Spleen (tissue), 13 donors: ENCODE data around the gene FBLN5. TPM values are rescaled to one million over a fixed set of nuclear protein-coding genes. Genes with fewer than 3 reads are reported as not detected.

Source experiments
- DNase-seq: peaks from one replicate; pipeline ENCODE4 v3.0.0-alpha.2; 2020
- H3K27ac ChIP-seq, 8 donors: fragments of 200-600 bp; sonication (generic) in 7 of 8; 1 replicate in 4 of 8; 2 replicates in 4 of 8; pipeline versions ENCODE4 v1.5.0 to v1.8.0; 2016 to 2021; ENCODE audit warnings: inconsistent platforms in 4 of 8, mild to moderate bottlenecking in 4 of 8, moderate library complexity in 1 of 8
- H3K27me3 ChIP-seq, 7 donors: fragments of 200-600 bp; sonication (generic) in 6 of 7; replicated peaks in 1 of 7; 1 replicate in 4 of 7; 2 replicates in 3 of 7; pipeline versions ENCODE4 v1.5.0 to v1.8.0; 2016 to 2021; ENCODE audit warnings: inconsistent platforms in 3 of 7, mild to moderate bottlenecking in 1 of 7
- H3K36me3 ChIP-seq, 6 donors: fragments of 200-600 bp; sonication (generic) in 5 of 6; 1 replicate in 4 of 6; 2 replicates in 2 of 6; pipeline versions ENCODE4 v1.5.0 to v1.8.0; 2016 to 2021; ENCODE audit warnings: inconsistent platforms in 2 of 6
- H3K4me1 ChIP-seq, 6 donors: fragments of 200-600 bp; sonication (generic) in 5 of 6; 1 replicate in 3 of 6; 2 replicates in 3 of 6; pipeline versions ENCODE4 v1.5.0 to v1.8.0; 2016 to 2021; ENCODE audit warnings: inconsistent platforms in 3 of 6
- H3K4me3 ChIP-seq, 8 donors: fragments of 200-600 bp; sonication (generic) in 7 of 8; 1 replicate in 4 of 8; 2 replicates in 4 of 8; pipeline versions ENCODE4 v1.5.0 to v1.8.0; 2016 to 2021; ENCODE audit warnings: inconsistent platforms in 4 of 8, mild to moderate bottlenecking in 4 of 8, moderate library complexity in 2 of 8
- H3K9me3 ChIP-seq, 8 donors: fragments of 200-600 bp; sonication (generic) in 7 of 8; 1 replicate in 4 of 8; 2 replicates in 4 of 8; pipeline versions ENCODE4 v1.5.0 to v1.8.0; 2016 to 2021; ENCODE audit warnings: inconsistent platforms in 4 of 8
- CTCF ChIP-seq, 11 experiments: fragments of 200-600 bp in 7 of 11; fragments of 450-650 bp in 4 of 11; sonication (generic) in 4 of 11; IDR thresholded peaks in 8 of 11; conservative IDR thresholded peaks in 3 of 11; 1 replicate in 7 of 11; 2 replicates in 4 of 11; pipeline versions ENCODE4 v1.4.0 to v1.8.0; 2016 to 2021; ENCODE audit warnings: antibody characterized with exemption in 11 of 11, inconsistent platforms in 4 of 11, mild to moderate bottlenecking in 1 of 11
- POLR2A ChIP-seq, 3 donors: fragments of 450-650 bp; IDR thresholded peaks; one replicate each; pipeline ENCODE4 v1.5.1; 2017; ENCODE audit warnings: antibody characterized with exemption in 3 of 3, mild to moderate bottlenecking in 1 of 3
- POLR2AphosphoS5 ChIP-seq, 3 donors: sonication (generic); formaldehyde crosslinking; IDR thresholded peaks; one replicate each; pipeline ENCODE4 v1.5.1; 2017; ENCODE audit warnings: antibody characterized with exemption in 3 of 3
- WGBS, 5 donors: extraction: QIAGEN DNeasy Blood & Tissue Kit in 3 of 5; methylation state at CpG; one replicate each; pipeline versions ENCODE4 v1.1.5 to v1.1.7; 2013 to 2018; 5-methylcytosine and 5-hydroxymethylcytosine counted together
- intact Hi-C: fragments of 100-400 bp; cut with DNase I; formaldehyde crosslinking; loops from one replicate; pipeline ENCODE4 v1.15.0; 2023; ENCODE audit warnings: low total_unique reads
- long read RNA-seq, 2 donors: transcript quantifications; one replicate each; lab custom pipeline, GENCODE V29; 2026
- polyA plus RNA-seq, 3 donors: library from polyadenylated mRNA; stranded (reverse); fragments of 200-250 nt; gene quantifications; one replicate each; pipeline ENCODE4 v1.2.1, GENCODE V29; 2013
- total RNA-seq, 7 donors: library from RNA; depleted of rRNA in 3 of 7; stranded (reverse); fragments of >200 nt in 3 of 7; fragmentation: NEBNext Ultra II Directional in 4 of 7; extraction: Animal tissue kit (Norgen Biotek cat#: 25700) in 4 of 7; gene quantifications; one replicate each; pipeline versions ENCODE4 v1.1.0 to v1.2.1, GENCODE V29; 2016 to 2021
- donor health status: healthy with polysubstance abuse.
- donor health status: DM: no; HTN: no; CAD: no; lungs with moderate emphysema.
- donor health status: DM: no; HTN: no; CAD: no.
- donor health status: Bipolar disorder and iron deficiency.
- donor health status: healthy.
- donor health status: DM: no; HTN: no; CAD: no.
- donor health status: DM: yes; HTN: yes; CAD: no.

The FBLN5 gene
- total RNA-seq (100 to 1,000 TPM in 5 of 7 donors, 10 to 100 TPM in 2; 98.7 to 396 (median 225) TPM), polyA plus RNA-seq (10 to 100 TPM; 26.4 to 61.9 (median 48.2) TPM)
- long read RNA-seq, donor 1, transcript FBLN5-202 (11 exons, 2,123 nt) = major isoform, 68 of 239 reads
- long read RNA-seq, donor 1, partial matches to known transcripts = 169 of 239 reads
- long read RNA-seq, donor 1, other reads (novel, unspliced or antisense) = 0 of 239 reads
- long read RNA-seq, donor 2, transcript FBLN5-202 (11 exons, 2,123 nt) = major isoform, 48 of 117 reads
- long read RNA-seq, donor 2, partial matches to known transcripts = 68 of 117 reads
- long read RNA-seq, donor 2, other reads (novel, unspliced or antisense) = 0 of 117 reads

- Histone ChIP-seq H3K27me3 (peaks cover 0 to 51% (median 18%) of the 10 kb centered on the region in 7 donors), H3K4me1 (peaks cover 4 to 39% (median 13%) of the 10 kb centered on the region in 6 donors), H3K4me3 (peak within 1 kb of the TSS; percentile 33 to 73 (median 40)), H3K36me3 (no peaks in the 10 kb centered on the region), H3K27ac (peak within 1 kb of the TSS in 7 of 8 donors; percentile 61 to 81 (median 71)), H3K9me3 (no peaks in the 10 kb centered on the region)
- 9 to 16% (median 11%) methylated on average over 36 to 54 of the region's 54 CpGs for WGBS, 5 donors
- peak; percentile 80 for DNase-seq
- intact Hi-C loops = no loop called here
- TF ChIP-seq POLR2AphosphoS5 (IDR thresholded peaks at IDR 0.05) (peak in 2 of 3 donors; percentile 70 to 80), POLR2A (IDR thresholded peaks at IDR 0.05) (no peak)
Measured at GRCh38 chr14:91947475-91948184, at the start of gene FBLN5. TSS of gene FBLN5 (minus strand) at chr14:91947694. CDS start at chr14:91947229, 465 bp downstream.

GRCh38 chr14:91996948-91997371, 49.5 kb upstream of the FBLN5 start:
- Histone ChIP-seq H3K27me3 (no peaks in the 10 kb centered on the region), H3K4me3 (no peak overlapping the region), H3K36me3 (peaks cover 0 to 83% (median 26%) of the 10 kb centered on the region in 6 donors), H3K4me1 (peaks cover 29 to 46% (median 35%) of the 10 kb centered on the region in 6 donors), H3K9me3 (no peaks in the 10 kb centered on the region), H3K27ac (peak overlapping the region in 5 of 8 donors; percentile 3 to 72 (median 52))
- no peak for TF ChIP-seq POLR2AphosphoS5 (IDR thresholded peaks at IDR 0.05)
- peak; percentile 10 to 70 (median 52) for TF ChIP-seq CTCF (IDR thresholded peaks at IDR 0.05 in 8 of 11, conservative IDR thresholded peaks at IDR 0.05 in 3 of 11)
- WGBS, 5 donors = 32 to 54% (median 46%) methylated on average over 2 of the region's 2 CpGs
- no peak for DNase-seq
- intact Hi-C loops = no loop called here

- Histone ChIP-seq H3K27me3 (no peaks in the 10 kb centered on the region), H3K4me1 (peaks cover 0 to 23% (median 0%) of the 10 kb centered on the region in 6 donors), H3K36me3 (peaks cover 3 to 97% (median 58%) of the 10 kb centered on the region in 6 donors), H3K9me3 (no peaks in the 10 kb centered on the region), H3K27ac (no peak overlapping the region), H3K4me3 (no peak overlapping the region)
- TF ChIP-seq POLR2AphosphoS5 (IDR thresholded peaks at IDR 0.05) (no peak), POLR2A (IDR thresholded peaks at IDR 0.05) (no peak), CTCF (IDR thresholded peaks at IDR 0.05 in 8 of 11, conservative IDR thresholded peaks at IDR 0.05 in 3 of 11) (no peak)
- WGBS, 5 donors = 93 to 96% (median 94%) methylated on average over 3 of the region's 3 CpGs
- DNase-seq = no peak
- intact Hi-C loops = no loop called here
Measured at GRCh38 chr14:91987192-91987591, 39.7 kb upstream of the FBLN5 start.

- intact Hi-C loops = no loop called here
- H3K4me3 ChIP-seq = no peak overlapping the region
- peak overlapping the region in 3 of 8 donors; percentile 7 to 25 (median 10) for H3K27ac ChIP-seq
- H3K27me3 ChIP-seq = no peaks in the 10 kb centered on the region
- TF ChIP-seq POLR2A (IDR thresholded peaks at IDR 0.05) = no peak
- no peak for TF ChIP-seq CTCF (IDR thresholded peaks at IDR 0.05 in 8 of 11, conservative IDR thresholded peaks at IDR 0.05 in 3 of 11)
- no peak for TF ChIP-seq POLR2AphosphoS5 (IDR thresholded peaks at IDR 0.05)
- H3K36me3 ChIP-seq = peaks cover 3 to 94% (median 49%) of the 10 kb centered on the region in 6 donors
- H3K4me1 ChIP-seq = peaks cover 0 to 23% (median 0%) of the 10 kb centered on the region in 6 donors
- no peak for DNase-seq
- H3K9me3 ChIP-seq = no peaks in the 10 kb centered on the region
- WGBS, 5 donors = 40 to 75% (median 63%) methylated on average over 4 of the region's 4 CpGs
Measured at GRCh38 chr14:91985521-91986255, 38.2 kb upstream of the FBLN5 start.
